GM19397 (cell line): ENCODE results near the gene HIGD1C.
"Not testable (repeated sequence)": the region's sequence is repeated elsewhere in the genome, so short reads cannot be mapped to it uniquely, and the experiment has no call there.

ENCODE experiments used
- ATAC-seq: cut with Tn5 transposase; IDR thresholded peaks from one replicate; pipeline ENCODE4 v1.9.1; 2021; ENCODE audit warnings: mild to moderate bottlenecking, moderate library complexity; ENCODE audit not compliant: unreplicated experiment

The HIGD1C gene

DNA sequence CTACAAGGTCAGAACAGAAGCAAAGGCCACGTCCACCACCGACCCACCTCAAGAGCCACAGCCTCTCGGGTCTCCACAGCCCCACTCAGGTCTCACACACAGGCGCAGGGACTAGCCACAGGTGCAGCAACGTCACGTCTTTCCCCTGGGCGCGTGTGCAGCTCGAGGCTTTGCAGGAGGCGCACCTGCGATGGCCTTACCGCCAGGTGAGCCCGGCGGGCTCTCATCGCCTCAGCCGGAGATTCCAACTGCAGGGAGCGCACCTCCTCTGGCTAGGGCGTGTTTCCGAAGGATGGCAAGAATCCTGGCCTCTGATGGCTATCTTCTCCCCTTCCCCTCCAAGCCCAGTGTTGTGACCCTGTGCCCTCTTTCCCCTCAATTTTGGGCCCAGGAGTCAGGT, at the start of gene HIGD1C:
Gene HIGD1C (plus strand): TSS at position 35 of the 400 bp plus-strand sequence. CDS start 1,455 bp downstream, outside the sequence.
- no peak for ATAC-seq

DNA sequence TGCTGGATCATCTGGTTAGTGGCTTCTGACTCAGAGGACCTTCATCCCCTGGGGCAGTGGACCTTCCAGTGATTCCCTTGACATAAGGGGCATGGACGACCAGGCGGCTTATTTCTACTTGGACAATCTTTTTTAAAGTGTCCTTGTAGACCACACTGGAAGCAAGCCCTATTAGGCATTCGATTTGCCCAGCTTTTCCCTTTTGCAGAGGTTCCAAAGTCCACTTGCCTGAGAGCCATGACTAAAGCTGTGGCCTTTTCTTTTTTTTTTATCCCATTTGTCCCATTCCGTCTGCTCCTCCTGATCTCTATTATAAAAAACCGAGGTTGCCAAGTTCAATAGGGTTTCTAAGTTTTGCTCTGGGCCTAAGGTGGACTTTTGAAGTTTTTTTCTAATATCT, 43.9 kb upstream of the HIGD1C start:
- ATAC-seq, result not testable (repeated sequence)

DNA sequence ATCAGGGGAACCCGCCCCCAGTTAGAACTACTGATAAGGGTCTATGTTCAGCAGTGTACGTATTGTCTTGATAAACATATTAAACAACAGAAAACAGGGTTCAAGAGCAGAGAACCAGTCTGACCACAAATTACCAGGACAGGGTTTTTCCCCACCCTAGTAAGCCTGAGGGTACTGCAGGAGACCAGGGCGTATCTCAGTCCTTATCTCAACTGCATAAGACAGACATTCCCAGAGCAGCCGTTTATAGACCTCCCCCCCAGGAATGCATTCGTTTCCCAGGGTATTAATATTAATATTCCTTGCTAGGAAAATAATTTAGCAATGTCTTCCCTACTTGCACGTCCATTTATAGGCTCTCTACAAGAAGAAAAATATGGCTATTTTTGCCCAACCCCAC, 40.0 kb upstream of the HIGD1C start:
- not testable (repeated sequence) for ATAC-seq

DNA sequence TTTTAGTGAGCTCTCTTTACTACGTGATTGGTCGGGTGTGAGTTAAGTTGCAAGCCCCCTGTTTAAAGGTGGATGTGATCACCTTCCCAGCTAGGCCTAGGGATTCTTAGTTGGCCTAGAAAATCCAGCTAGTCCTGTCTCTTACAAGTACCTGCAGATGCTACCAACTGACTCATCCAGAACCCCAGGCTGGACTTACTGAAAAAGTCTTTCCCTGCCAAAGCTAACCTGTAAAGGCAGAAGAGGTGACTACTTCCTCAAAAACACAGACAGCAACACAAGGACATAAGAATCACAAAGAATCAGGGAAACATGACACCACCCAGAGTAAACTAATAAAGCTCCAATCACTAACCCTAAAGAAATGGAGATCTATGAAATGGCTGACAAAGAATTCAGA, 39.1 kb upstream of the HIGD1C start:
- ATAC-seq, result no peak

DNA sequence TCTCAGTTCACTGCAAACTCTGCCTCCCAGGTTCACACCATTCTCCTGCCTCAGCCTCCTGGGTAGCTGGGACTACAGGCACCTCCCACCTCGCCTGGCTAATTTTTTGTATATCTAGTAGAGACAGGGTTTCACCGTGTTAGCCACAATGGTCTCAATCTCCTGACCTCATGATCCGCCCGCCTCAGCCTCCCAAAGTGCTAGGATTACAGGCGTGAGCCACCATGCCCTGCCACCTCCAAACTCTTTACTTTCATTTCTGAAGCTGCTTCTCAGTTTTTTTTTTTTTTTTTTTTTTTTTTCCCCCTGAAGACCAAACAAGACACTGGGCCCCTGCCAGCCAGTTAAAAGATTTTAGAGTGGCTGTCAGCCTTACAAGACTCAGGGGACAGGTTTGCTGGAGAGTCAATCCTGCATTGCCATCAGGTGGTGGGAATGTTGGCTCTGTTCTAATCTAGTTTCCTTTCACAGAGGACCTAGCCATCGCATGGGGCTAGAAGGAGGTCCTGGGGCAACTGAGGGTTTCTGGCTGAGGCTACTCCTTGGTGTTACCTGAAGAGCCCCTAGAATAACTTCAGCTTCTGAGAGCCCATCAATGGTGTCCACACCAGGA, 37.4 kb upstream of the HIGD1C start:
- no peak for ATAC-seq

DNA sequence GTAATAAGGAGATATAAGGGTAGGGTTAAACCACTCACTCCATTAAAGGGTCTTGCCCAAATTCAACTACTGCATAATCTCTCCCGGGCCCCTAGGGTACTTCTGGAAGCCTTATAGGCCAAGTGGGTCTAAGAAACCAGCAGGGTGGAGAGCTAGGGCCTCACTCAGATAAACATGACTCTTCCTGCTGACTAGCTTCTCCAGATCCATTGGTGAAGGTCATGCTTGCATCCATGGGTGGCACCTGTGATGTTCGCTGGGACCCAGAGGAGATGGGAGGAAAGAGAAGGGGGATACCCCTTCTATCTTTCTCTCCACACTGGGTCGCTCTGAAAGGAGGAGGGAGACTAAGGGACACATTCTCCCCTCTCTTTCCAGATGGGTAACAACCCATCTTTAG, 36.1 kb upstream of the HIGD1C start:
- no peak for ATAC-seq

DNA sequence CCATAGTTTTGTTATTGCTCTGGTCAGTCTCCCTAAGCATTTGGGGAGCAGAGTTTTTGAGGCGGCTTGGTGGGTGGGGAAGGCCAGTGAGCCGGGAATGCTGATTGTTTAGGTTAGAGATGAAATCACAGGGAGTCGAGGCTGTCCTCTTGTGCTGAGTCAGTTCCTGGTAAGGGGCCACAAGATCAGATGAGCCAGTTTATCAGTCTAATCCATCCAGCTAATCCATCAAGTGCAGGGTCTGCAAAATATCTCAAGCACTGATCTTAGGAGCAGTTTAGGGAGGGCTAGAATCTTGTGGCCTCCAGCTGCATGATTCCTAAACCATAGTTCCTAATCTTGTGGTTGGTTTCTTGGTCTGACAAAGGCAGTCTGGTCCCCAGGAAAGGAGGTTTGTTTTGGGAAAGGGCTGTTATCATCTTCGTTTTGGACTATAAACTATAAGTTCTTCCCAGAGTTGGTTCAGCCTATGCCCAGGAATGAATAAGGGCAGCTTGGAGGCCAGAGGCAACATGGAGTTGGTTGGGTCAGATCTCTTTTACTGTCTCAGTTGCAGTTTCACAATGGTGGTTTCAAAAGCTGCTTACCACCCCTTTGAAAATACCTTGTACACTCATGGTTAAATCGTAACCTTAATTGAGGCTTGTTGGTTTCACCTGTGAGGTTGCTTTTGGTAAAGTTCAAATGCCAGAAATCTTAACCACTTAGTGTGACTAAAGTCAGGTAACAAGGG, 33.6 kb upstream of the HIGD1C start:
- ATAC-seq, result no peak

DNA sequence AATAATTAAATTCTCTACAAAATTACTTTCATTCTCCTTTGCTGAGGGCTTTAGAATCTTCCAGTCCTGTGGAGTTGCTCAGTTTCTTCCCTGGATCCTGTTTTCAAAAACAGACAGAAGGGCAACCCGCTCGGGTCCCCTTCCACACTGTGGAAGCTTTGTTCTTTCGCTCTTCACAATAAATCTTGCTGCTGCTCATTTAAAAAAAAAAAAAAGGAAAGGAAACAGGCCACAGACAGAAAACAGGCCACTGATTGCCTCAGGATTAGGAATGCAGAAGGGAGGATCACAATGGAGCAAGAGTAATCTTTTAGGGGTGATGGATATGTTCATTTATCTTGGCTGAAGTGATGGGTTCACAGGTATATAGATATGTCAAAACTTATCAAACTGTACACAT, 29.5 kb upstream of the HIGD1C start:
- ATAC-seq, result no peak

DNA sequence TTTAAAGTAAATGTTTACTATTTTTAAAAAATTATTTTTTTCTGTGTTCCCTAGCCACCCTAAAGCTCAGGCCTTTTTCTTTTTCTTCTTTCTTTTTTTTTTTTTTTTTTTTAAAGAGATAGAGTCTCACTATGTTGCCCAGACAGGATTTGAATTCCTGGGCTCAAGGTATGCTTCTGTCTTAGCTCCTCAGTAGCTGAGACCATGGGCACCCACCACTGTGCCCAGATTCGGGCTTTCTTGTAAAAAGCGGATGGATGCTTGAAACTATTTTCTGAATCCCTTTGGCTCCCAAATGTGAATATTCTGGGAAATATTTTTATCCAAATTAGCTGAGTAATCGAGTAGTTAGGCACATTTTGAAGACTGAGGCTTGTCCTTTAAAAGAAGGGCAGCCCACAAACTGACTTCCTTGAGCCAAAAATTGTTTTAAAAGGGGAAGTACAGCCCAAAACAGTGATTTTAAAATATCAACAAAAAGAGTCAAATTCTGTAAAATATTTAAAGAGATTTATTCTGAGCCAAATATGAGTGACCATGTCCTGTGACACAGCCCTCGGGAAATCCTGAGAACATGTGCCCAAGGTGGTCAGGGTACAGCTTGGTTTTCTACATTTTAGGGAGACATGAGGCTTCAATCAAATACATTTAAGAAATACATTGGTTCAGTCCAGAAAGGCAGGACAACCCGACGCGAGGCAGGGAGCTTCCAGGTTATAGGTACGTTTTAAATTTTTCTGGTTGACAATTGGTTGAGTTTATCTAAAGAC, 28.8 kb upstream of the HIGD1C start:
- ATAC-seq, result no peak

DNA sequence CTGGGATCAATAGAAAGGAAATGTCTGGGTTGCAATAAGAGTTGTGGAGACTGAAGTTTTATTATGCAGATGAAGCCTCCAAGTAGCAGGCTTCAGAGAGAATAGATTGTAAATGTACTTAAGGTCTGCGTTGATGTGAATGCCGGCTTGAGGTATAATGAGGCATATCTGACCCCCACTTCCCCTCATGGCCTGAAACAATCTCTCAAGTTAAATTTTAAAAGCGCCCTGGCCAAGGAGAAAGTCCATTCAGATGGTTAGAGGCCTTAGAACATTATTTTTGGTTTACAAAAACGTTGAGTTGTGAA, 28.3 kb upstream of the HIGD1C start:
- ATAC-seq, result no peak

DNA sequence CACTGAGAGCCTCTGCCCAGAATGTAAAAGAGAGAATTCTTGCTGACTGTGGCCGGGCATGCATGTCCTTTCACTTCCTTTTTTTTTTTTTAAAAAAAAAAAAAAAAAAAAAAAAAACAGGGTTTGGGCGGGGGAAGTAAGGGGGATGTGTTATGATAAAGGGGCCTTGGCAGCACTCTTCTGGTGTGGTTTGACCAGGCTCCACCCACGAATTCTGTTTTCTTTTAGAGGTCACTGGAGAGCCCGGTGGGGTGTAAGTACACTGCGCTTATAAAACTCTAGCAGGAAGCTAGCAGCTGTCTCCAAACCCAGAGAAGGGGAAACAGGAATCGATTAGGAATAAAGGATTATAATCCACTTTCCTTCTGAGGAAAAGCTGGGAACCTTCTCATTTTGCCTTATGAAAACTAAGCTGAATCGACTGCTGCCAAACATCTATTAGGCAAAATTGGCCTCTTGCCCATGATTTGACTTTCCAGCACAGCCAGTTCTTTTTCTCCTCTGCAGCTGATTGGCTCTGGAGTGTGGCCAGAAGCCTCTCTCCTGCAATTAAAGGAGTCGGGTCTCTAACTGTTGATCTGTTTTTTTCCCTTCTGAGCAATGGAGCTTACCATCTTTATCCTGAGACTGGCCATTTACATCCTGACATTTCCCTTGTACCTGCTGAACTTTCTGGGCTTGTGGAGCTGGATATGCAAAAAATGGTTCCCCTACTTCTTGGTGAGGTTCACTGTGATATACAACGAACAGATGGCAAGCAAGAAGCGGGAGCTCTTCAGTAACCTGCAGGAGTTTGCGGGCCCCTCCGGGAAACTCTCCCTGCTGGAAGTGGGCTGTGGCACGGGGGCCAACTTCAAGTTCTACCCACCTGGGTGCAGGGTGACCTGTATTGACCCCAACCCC, 27.7 kb upstream of the HIGD1C start:
- peak; percentile 75 for ATAC-seq

DNA sequence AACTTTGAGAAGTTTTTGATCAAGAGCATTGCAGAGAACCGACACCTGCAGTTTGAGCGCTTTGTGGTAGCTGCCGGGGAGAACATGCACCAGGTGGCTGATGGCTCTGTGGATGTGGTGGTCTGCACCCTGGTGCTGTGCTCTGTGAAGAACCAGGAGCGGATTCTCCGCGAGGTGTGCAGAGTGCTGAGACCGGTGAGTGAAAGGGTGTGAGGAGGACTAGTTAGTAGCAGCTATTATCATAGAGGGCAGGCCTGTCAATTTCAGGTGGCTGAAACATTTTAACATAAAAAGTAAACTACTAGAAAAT, 27.0 kb upstream of the HIGD1C start:
- peak; percentile 29 for ATAC-seq

DNA sequence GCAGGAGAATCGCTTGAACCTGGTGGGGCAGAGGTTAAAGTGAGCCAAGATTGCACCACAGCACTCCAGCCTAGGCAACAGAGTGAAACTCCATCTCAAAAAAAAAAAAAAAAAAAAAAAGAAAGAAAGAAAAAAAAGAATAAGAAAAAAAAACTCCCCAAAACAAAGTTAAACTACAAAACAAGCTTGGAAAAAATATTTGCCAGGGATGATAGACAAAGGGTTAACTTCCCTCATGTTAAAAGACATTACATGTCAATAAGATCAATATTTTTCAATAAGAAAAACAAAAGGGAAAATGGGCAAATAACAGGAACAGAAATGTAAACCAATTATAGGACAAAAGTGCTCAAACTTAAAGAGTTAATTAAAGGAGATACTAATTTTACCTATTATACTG, 26.4 kb upstream of the HIGD1C start:
- ATAC-seq, result no peak

DNA sequence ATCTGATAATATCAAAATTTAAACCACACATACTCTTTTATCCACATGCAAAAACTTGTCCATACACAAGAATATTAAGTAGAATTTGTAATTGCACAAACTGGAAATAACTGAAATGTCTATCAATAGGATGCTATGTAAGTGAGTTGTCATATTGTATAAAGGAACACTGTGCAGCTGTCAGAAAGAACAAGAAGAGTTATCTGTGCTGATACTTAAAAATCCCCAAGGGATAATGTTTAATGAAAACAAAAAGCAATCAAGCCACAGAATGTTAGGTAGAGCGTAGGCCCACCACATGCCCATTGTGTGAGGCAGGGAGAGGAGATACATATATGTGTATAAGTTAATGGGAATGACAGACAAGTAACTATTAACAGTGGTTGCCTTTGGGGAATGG, 25.9 kb upstream of the HIGD1C start:
- ATAC-seq, result no peak

DNA sequence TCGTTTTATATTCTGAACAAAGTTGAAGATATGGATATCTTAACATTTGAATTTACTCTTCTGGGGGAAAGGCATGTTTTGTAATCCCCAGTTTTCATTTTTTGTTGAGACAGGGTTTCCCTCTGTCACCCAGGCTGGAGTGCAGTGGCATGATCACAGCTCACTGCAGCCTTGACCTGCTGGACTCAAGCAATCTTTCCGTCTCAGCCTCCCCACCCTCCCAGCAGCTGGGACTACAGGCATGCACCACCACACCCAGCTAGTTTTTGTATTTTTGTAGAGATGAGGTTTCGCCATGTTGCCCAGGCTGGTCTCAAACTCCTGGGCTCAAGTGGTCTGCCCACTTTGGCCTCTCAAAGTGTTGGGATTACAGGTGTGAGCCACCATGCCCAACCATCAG, 25.4 kb upstream of the HIGD1C start:
- ATAC-seq, result not testable (repeated sequence)

DNA sequence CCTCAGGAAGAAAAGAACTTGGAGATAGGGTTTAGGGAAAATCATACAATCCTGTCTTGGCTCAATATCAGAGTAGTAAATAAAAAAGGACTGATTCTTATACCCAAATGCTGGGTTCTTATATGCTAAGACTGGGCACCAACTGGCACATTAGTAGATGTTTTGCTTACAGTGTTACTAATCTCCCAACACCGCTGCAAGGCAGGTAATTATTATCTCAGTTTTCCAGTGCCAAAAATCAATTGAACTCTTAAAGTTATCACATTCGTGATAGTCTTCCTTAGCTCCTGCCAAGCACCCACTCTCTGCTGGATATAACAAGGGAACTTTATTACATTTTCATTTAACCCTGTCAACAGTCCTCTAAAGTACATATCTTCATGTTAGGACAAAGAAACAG, 25.0 kb upstream of the HIGD1C start:
- no peak for ATAC-seq

DNA sequence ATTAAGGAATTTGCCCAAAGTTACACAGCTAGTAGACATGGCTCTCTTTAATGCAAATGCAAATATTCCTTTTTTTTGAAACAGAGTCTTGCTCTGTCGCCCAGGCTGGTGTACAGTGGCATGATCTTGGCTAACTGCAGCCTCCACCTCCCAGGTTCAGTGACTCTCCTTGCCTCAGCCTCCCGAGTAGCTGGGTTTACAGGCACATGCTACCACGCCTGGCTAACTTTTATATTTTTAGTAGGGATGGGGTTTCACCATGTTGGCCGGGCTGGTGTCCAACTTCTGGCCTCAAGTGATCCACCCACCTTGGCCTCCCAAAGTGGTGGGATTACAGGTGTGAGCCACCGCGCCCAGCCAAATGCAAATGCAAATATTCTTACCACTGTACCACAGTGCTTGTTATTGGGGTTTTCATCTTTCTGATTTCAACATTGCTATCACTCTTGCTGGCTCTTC, 24.5 kb upstream of the HIGD1C start:
- ATAC-seq, result no peak

DNA sequence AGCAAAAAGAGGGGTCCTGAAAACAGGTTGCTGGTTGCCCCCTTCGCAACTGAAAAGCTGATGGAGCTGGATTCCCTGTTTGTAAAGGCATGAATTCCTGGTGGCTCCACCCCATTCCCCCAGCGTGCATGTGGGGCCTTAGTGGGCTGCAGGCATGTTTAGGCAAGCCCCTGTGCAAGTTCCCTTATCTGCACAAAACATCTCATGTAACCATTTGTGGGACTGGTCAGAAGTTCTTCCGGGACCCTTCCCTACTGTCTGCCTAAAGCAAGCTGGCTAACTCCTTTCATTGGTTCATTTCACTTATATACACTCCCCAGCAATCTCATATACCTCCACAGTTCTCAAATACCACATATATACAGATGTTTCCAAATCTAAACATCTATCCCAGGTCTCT, 24.0 kb upstream of the HIGD1C start:
- no peak for ATAC-seq

DNA sequence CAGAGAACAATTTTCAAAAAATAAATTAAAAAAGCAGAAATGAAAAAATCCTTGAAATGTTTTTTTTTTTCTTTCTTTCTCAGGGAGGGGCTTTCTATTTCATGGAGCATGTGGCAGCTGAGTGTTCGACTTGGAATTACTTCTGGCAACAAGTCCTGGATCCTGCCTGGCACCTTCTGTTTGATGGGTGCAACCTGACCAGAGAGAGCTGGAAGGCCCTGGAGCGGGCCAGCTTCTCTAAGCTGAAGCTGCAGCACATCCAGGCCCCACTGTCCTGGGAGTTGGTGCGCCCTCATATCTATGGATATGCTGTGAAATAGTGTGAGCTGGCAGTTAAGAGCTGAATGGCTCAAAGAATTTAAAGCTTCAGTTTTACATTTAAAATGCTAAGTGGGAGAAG, 22.5 kb upstream of the HIGD1C start:
- no peak for ATAC-seq

DNA sequence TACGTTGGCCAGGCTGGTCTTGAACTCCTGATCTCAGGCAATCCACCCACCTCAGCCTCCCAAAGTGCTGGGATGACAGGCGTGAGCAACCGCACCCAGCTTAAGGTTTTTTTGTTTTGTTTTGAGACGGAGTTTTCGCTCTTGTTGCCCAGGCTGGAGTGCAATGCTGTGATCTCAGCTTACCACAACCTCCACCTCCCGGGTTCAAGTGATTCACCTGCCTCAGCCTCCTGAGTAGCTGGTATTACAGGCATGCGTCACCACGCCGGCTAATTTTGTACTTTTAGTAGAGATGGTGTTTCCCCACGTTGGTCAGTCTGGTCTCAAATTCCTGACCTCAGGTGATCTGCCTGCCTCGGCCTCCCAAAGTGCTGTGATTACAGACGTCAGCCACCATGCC, 21.9 kb upstream of the HIGD1C start:
- ATAC-seq, result not testable (repeated sequence)

DNA sequence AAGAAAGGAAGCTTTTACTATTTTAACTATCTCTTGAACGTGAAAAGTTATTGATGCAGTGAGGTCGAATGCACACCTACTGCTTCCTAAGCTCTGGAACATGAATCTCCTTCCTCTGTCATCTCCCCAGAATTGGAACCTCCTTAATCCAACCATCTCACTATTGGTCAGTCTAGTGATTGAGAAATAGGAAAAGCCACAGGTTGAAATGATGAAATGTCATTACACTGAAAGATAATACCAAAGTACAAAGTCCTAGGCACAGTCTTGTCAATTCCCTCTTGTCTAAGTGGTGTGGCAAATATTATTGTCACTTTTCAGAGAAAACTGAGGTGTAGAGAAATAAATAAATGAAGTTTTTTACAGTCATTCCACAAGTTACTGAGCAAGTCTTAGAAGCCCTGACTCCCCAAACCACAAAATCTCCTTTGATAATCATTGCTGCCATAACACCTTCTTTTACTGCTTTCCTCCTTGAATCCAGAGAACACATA, 19.5 kb upstream of the HIGD1C start:
- ATAC-seq, result no peak
